Ishikawa (cell line): ENCODE measurements around the gene SLC35D2.

Experiments
- CEBPB ChIP-seq: IDR thresholded peaks from 2 replicates; pipeline ENCODE4 v1.6.1; 2012
- CREB1 ChIP-seq: IDR thresholded peaks from 2 replicates; pipeline ENCODE4 v1.6.1; 2012; ENCODE audit warnings: low read depth
- EGR1 ChIP-seq: IDR thresholded peaks from 2 replicates; pipeline ENCODE4 v1.6.1; 2012
- EP300 ChIP-seq: IDR thresholded peaks from 2 replicates; pipeline ENCODE4 v1.6.1; 2012; ENCODE audit warnings: borderline replicate concordance
- NFIC ChIP-seq: IDR thresholded peaks from 2 replicates; pipeline ENCODE4 v1.6.1; 2012
- RAD21 ChIP-seq: IDR thresholded peaks from 2 replicates; pipeline ENCODE4 v1.6.1; 2012; ENCODE audit warnings: low read depth
- TAF1 ChIP-seq: IDR thresholded peaks from 2 replicates; pipeline ENCODE4 v1.6.1; 2012; ENCODE audit warnings: low read depth, mild to moderate bottlenecking
- TEAD4 ChIP-seq: IDR thresholded peaks from 2 replicates; pipeline ENCODE4 v1.6.1; 2012
- TF ChIP-seq, protein P1 (sequence below): IDR thresholded peaks from 2 replicates; pipeline ENCODE4 v1.6.1; 2012
- TF ChIP-seq, protein P2 (sequence below): IDR thresholded peaks from 2 replicates; pipeline ENCODE4 v1.6.1; 2012
- TF ChIP-seq, protein P3 (sequence below): IDR thresholded peaks from 2 replicates; pipeline ENCODE4 v1.6.1; 2012; ENCODE audit warnings: low read depth, mild to moderate bottlenecking

DNA sequence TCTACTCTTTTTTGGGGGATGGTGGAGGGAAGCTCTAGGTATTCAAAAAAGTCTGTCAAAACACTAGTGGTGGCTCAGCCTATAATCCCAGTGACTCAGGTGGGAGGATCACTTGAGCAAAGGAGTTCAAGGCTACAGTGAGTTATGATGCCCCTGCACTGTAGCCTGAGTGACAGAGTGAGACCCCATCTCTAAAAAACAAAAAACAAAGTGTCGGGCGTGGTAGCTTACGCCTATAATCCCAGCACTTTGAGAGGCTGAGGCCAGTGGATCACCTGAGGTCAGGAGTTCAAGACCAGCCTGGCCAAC, 15.8 kb upstream of the SLC35D2 start:
- TF ChIP-seq, protein P1, sequence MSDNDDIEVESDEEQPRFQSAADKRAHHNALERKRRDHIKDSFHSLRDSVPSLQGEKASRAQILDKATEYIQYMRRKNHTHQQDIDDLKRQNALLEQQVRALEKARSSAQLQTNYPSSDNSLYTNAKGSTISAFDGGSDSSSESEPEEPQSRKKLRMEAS, result no peak
- TF ChIP-seq, protein P2, sequence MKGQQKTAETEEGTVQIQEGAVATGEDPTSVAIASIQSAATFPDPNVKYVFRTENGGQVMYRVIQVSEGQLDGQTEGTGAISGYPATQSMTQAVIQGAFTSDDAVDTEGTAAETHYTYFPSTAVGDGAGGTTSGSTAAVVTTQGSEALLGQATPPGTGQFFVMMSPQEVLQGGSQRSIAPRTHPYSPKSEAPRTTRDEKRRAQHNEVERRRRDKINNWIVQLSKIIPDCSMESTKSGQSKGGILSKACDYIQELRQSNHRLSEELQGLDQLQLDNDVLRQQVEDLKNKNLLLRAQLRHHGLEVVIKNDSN, result no peak
- TF ChIP-seq CREB1, result no peak
- TF ChIP-seq EP300, result no peak
- no peak for TF ChIP-seq NFIC
- TF ChIP-seq CEBPB, result no peak
- TF ChIP-seq EGR1, result no peak
- no peak for TF ChIP-seq TEAD4
- TF ChIP-seq, protein P3, sequence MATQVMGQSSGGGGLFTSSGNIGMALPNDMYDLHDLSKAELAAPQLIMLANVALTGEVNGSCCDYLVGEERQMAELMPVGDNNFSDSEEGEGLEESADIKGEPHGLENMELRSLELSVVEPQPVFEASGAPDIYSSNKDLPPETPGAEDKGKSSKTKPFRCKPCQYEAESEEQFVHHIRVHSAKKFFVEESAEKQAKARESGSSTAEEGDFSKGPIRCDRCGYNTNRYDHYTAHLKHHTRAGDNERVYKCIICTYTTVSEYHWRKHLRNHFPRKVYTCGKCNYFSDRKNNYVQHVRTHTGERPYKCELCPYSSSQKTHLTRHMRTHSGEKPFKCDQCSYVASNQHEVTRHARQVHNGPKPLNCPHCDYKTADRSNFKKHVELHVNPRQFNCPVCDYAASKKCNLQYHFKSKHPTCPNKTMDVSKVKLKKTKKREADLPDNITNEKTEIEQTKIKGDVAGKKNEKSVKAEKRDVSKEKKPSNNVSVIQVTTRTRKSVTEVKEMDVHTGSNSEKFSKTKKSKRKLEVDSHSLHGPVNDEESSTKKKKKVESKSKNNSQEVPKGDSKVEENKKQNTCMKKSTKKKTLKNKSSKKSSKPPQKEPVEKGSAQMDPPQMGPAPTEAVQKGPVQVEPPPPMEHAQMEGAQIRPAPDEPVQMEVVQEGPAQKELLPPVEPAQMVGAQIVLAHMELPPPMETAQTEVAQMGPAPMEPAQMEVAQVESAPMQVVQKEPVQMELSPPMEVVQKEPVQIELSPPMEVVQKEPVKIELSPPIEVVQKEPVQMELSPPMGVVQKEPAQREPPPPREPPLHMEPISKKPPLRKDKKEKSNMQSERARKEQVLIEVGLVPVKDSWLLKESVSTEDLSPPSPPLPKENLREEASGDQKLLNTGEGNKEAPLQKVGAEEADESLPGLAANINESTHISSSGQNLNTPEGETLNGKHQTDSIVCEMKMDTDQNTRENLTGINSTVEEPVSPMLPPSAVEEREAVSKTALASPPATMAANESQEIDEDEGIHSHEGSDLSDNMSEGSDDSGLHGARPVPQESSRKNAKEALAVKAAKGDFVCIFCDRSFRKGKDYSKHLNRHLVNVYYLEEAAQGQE, result no peak
- no peak for TF ChIP-seq TAF1
- TF ChIP-seq RAD21, result no peak
